GM12878 (cell line): Measurements from ENCODE around the gene LRRC45. TPM values are rescaled to one million over a fixed set of nuclear protein-coding genes. Genes with fewer than 3 reads are reported as not detected.

Experiments used
- ATAC-seq: fragments of 200-7000 bp; cut with Tn5 transposase; 3 replicates; pipeline ENCODE4 v1.9.1; 2020; ENCODE audit warnings: mild to moderate bottlenecking, moderate library complexity
- BruUV-seq: library from RNA; stranded (reverse); fragments of 400-500 nt; replicated peaks from 2 replicates; lab custom pipeline; 2021; lab: Mats Ljungman, UMichigan
- CTCF ChIA-PET: fragments of 300-600 bp; sonication (Branson Sonifier 250); formaldehyde crosslinking; extraction: SDS; loops from one replicate; lab custom pipeline; 2021; ENCODE audit warnings: inconsistent platforms; lab: Yijun Ruan, JAX
- POLR2A ChIA-PET: fragments of 350-600 bp; formaldehyde crosslinking; extraction: SDS; loops from one replicate; lab custom pipeline; 2021; ENCODE audit warnings: inconsistent platforms; lab: Charles Lee
- RAD21 ChIA-PET: fragments of 300-600 bp; sonication (Branson Sonifier 250); formaldehyde crosslinking; loops from one replicate; lab custom pipeline; 2023; ENCODE audit warnings: antibody characterized with exemption; ENCODE audit not compliant: unreplicated experiment; lab: Charles Lee
- SMC1A ChIA-PET: fragments of 300-600 bp; sonication (Branson Sonifier 250); formaldehyde crosslinking; loops from one replicate; lab custom pipeline; 2023; ENCODE audit not compliant: unreplicated experiment, uncharacterized antibody; lab: Charles Lee
- DNase-seq: peaks from one replicate; pipeline ENCODE4 v3.0.0-alpha.2; 2011; ENCODE audit warnings: low read depth, low spot score
- FAIRE-seq: peaks from 3 replicates; lab custom pipeline; 2011; peaks lifted over from hg19 to GRCh38; lab: Jason Lieb, UNC
- H2AFZ ChIP-seq: 2 replicates; pipeline ENCODE4 v1.6.0; 2011; ENCODE audit warnings: low read depth, low read length, control low read depth; ENCODE audit not compliant: control insufficient read depth
- H3K27ac ChIP-seq: 2 replicates; pipeline ENCODE4 v1.5.1; 2011; ENCODE audit warnings: control low read depth; ENCODE audit not compliant: control insufficient read depth, insufficient read depth
- H3K27me3 ChIP-seq, 2 experiments: replicated peaks in 1 of 2; 2 replicates each; pipeline versions ENCODE4 v1.6.0 to v1.6.1; 2011; ENCODE audit warnings: low read length in 1 of 2; ENCODE audit not compliant: control insufficient read depth in 2 of 2, insufficient read depth in 2 of 2
- H3K36me3 ChIP-seq, 2 experiments: 2 replicates each; pipeline ENCODE4 v1.5.1; 2011; ENCODE audit warnings: low read length in 1 of 2; ENCODE audit not compliant: control insufficient read depth in 2 of 2, insufficient read depth in 2 of 2
- H3K4me1 ChIP-seq: 2 replicates; pipeline ENCODE4 v1.6.1; 2011; ENCODE audit warnings: mild to moderate bottlenecking, low read length, moderate library complexity, mixed read lengths; ENCODE audit not compliant: control insufficient read depth, insufficient read depth
- H3K4me2 ChIP-seq: 2 replicates; pipeline ENCODE4 v1.6.0; 2011; ENCODE audit warnings: control low read depth; ENCODE audit not compliant: control insufficient read depth, insufficient read depth
- H3K4me3 ChIP-seq: fragments of 200-600 bp; sonication (generic); 2 replicates; pipeline ENCODE4 v1.5.1; 2016
- H3K79me2 ChIP-seq: 2 replicates; pipeline ENCODE4 v1.6.0; 2011; ENCODE audit warnings: low read length; ENCODE audit not compliant: control insufficient read depth, insufficient read depth
- H3K9ac ChIP-seq: 2 replicates; pipeline ENCODE4 v1.8.0; 2011; ENCODE audit warnings: low read length, control low read depth, mixed read lengths; ENCODE audit not compliant: control insufficient read depth, insufficient read depth
- H3K9me3 ChIP-seq: replicated peaks from 3 replicates; pipeline ENCODE4 v1.5.1; 2011; ENCODE audit warnings: mild to moderate bottlenecking, low read length; ENCODE audit not compliant: control insufficient read depth, insufficient read depth
- H4K20me1 ChIP-seq: 2 replicates; pipeline ENCODE4 v1.6.0; 2011; ENCODE audit not compliant: control insufficient read depth, insufficient read depth
- EED ChIP-seq: sonication (generic); IDR thresholded peaks from 2 replicates; pipeline ENCODE4 v1.6.1; 2016; ENCODE audit warnings: antibody characterized with exemption, low read depth
- GATAD2B ChIP-seq: fragments of 450-650 bp; conservative IDR thresholded peaks from 2 replicates; pipeline ENCODE4 v1.6.1; 2017; ENCODE audit warnings: low read depth, mild to moderate bottlenecking, moderate library complexity
- HDAC6 ChIP-seq: fragments of 200-600 bp; sonication (generic); IDR thresholded peaks from one replicate; pipeline ENCODE4 v1.8.0; 2017; ENCODE audit warnings: antibody characterized with exemption; ENCODE audit not compliant: unreplicated experiment
- POLR2A ChIP-seq: IDR thresholded peaks from 2 replicates; pipeline ENCODE4 v1.6.1; 2011; ENCODE audit warnings: low read depth, mild to moderate bottlenecking, low read length
- SMARCA5 ChIP-seq: fragments of 450-650 bp; IDR thresholded peaks from 2 replicates; pipeline ENCODE4 v1.6.1; 2017; ENCODE audit warnings: mild to moderate bottlenecking
- ZNF207 ChIP-seq: fragments of 450-650 bp; IDR thresholded peaks from 2 replicates; pipeline ENCODE4 v1.6.1; 2014; ENCODE audit warnings: antibody characterized with exemption, mild to moderate bottlenecking, borderline replicate concordance
- ZNF384 ChIP-seq: IDR thresholded peaks from 2 replicates; pipeline ENCODE4 v1.6.1; 2012; ENCODE audit warnings: low read depth, mild to moderate bottlenecking, low read length, improper control_type of control experiment, borderline replicate concordance
- WGBS: methylation state at CpG from one replicate; pipeline ENCODE4 v1.1.6; 2016; ENCODE audit warnings: low lambda C conversion rate; ENCODE audit not compliant: insufficient replicate concordance, insufficient coverage; ENCODE audit errors: missing lambda C conversion rate; 5-methylcytosine and 5-hydroxymethylcytosine counted together
- in situ Hi-C: fragments of 300-500 bp; cut with MboI; formaldehyde crosslinking; loops from 9 replicates; pipeline ENCODE4 v1.14.3; 2018; ENCODE audit warnings: mixed read lengths
- intact Hi-C: fragments of 100-400 bp; cut with micrococcal nuclease; formaldehyde crosslinking; loops from one replicate; pipeline ENCODE4 v1.14.2; 2022; ENCODE audit not compliant: unreplicated experiment
- polyA plus RNA-seq, 11 experiments: library from polyadenylated mRNA; depleted of rRNA in 4 of 11; unstranded in 6 of 11; stranded (reverse) in 5 of 11; fragments of >200 nt; fragmentation: Nextera tagmentation in 4 of 11; fragmentation: Illumina TruSeq in 1 of 11; extraction: Ambion mirVana in 4 of 11; extraction: Trizol in 1 of 11; gene quantifications; 1 replicate in 1 of 11; 2 replicates in 10 of 11; pipeline versions ENCODE4 v1.2.1 to v1.2.3, GENCODE V29; 2011 to 2016; ENCODE audit warnings: inconsistent platforms in 2 of 11, missing spikeins in 2 of 11, low read depth in 1 of 11
- total RNA-seq, 4 experiments: library from RNA; depleted of rRNA in 3 of 4; stranded (reverse); fragments of >200 nt in 3 of 4; fragmentation: Illumina TruSeq in 1 of 4; extraction: Trizol in 1 of 4; gene quantifications; 2 replicates each; pipeline versions ENCODE4 v1.2.1 to v1.2.3, GENCODE V29; 2013 to 2021
- TF ChIP-seq, protein P1 (sequence below): fragments of 450-650 bp; IDR thresholded peaks from 2 replicates; pipeline ENCODE4 v1.6.1; 2016; ENCODE audit warnings: mild to moderate bottlenecking, moderate library complexity, borderline replicate concordance
- TF ChIP-seq, protein P2 (sequence below): IDR thresholded peaks from 2 replicates; pipeline ENCODE4 v1.6.1; 2012; ENCODE audit warnings: improper control_type of control experiment, low read depth, low read length; ENCODE audit not compliant: insufficient replicate concordance

The LRRC45 gene
- total and polyA plus RNA-seq, 10 of the 15 experiments (the other 5 are each of a cell fraction or from before 2014, with no cell fraction given) = 0.03 to 27.7 (median 10.4) TPM

DNA sequence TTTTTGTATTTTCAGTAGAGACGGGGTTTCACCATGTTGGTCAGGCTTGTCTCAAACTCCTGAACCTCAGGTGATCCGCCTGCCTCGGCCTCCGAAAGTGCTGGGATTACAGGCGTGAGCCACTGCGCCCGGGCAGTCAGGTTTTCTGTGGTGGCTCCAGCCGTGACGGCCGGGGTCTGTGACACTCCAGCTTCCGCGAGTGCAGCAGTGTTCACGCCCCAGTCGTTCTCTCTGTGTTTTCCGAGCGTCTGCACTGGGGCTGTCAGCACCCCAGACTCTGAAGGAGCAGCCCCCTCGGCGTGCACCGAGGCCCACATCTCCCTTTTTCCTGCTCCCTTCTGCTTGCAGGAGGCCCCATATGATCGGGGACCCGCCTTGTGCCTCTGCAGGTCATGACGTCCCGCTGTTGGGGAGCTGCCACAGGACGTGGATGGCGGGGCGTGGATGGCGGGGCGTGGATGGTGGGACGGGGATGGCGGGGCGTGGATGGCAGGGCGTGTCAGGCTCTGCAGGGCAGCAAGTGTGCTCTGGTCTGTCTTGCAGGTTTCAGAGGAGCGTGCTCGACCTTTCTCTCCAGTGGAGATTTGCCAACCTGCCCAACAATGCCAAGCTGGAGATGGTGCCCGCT, 40.0 kb upstream of the LRRC45 start:
- in situ Hi-C loops (no loop called here), intact Hi-C loops (no loop called here)
- TF ChIP-seq ZNF384 (no peak), SMARCA5 (no peak), EED (no peak), GATAD2B (no peak), ZNF207 (no peak), POLR2A (no peak), HDAC6 (no peak)
- TF ChIP-seq, protein P1, sequence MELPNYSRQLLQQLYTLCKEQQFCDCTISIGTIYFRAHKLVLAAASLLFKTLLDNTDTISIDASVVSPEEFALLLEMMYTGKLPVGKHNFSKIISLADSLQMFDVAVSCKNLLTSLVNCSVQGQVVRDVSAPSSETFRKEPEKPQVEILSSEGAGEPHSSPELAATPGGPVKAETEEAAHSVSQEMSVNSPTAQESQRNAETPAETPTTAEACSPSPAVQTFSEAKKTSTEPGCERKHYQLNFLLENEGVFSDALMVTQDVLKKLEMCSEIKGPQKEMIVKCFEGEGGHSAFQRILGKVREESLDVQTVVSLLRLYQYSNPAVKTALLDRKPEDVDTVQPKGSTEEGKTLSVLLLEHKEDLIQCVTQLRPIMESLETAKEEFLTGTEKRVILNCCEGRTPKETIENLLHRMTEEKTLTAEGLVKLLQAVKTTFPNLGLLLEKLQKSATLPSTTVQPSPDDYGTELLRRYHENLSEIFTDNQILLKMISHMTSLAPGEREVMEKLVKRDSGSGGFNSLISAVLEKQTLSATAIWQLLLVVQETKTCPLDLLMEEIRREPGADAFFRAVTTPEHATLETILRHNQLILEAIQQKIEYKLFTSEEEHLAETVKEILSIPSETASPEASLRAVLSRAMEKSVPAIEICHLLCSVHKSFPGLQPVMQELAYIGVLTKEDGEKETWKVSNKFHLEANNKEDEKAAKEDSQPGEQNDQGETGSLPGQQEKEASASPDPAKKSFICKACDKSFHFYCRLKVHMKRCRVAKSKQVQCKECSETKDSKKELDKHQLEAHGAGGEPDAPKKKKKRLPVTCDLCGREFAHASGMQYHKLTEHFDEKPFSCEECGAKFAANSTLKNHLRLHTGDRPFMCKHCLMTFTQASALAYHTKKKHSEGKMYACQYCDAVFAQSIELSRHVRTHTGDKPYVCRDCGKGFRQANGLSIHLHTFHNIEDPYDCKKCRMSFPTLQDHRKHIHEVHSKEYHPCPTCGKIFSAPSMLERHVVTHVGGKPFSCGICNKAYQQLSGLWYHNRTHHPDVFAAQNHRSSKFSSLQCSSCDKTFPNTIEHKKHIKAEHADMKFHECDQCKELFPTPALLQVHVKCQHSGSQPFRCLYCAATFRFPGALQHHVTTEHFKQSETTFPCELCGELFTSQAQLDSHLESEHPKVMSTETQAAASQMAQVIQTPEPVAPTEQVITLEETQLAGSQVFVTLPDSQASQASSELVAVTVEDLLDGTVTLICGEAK = no peak
- TF ChIP-seq, protein P2, sequence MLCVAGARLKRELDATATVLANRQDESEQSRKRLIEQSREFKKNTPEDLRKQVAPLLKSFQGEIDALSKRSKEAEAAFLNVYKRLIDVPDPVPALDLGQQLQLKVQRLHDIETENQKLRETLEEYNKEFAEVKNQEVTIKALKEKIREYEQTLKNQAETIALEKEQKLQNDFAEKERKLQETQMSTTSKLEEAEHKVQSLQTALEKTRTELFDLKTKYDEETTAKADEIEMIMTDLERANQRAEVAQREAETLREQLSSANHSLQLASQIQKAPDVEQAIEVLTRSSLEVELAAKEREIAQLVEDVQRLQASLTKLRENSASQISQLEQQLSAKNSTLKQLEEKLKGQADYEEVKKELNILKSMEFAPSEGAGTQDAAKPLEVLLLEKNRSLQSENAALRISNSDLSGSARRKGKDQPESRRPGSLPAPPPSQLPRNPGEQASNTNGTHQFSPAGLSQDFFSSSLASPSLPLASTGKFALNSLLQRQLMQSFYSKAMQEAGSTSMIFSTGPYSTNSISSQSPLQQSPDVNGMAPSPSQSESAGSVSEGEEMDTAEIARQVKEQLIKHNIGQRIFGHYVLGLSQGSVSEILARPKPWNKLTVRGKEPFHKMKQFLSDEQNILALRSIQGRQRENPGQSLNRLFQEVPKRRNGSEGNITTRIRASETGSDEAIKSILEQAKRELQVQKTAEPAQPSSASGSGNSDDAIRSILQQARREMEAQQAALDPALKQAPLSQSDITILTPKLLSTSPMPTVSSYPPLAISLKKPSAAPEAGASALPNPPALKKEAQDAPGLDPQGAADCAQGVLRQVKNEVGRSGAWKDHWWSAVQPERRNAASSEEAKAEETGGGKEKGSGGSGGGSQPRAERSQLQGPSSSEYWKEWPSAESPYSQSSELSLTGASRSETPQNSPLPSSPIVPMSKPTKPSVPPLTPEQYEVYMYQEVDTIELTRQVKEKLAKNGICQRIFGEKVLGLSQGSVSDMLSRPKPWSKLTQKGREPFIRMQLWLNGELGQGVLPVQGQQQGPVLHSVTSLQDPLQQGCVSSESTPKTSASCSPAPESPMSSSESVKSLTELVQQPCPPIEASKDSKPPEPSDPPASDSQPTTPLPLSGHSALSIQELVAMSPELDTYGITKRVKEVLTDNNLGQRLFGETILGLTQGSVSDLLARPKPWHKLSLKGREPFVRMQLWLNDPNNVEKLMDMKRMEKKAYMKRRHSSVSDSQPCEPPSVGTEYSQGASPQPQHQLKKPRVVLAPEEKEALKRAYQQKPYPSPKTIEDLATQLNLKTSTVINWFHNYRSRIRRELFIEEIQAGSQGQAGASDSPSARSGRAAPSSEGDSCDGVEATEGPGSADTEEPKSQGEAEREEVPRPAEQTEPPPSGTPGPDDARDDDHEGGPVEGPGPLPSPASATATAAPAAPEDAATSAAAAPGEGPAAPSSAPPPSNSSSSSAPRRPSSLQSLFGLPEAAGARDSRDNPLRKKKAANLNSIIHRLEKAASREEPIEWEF = no peak
- Histone ChIP-seq H4K20me1 (no peaks in the 10 kb centered on the region), H2AFZ (no peak overlapping the region), H3K9me3 (no peaks in the 10 kb centered on the region), H3K4me1 (peaks cover 7% of the 10 kb centered on the region), H3K27ac (no peak overlapping the region), H3K79me2 (no peaks in the 10 kb centered on the region), H3K36me3 (peaks cover 3 to 10% of the 10 kb centered on the region in 2 experiments; a peak in 3 of 4 replicates), H3K27me3 (no peaks in the 10 kb centered on the region), H3K9ac (no peak overlapping the region), H3K4me2 (no peak overlapping the region), H3K4me3 (no peak overlapping the region)
- BruUV-seq = no TSS peak
- ChIA-PET CTCF (no interaction called here), POLR2A (no interaction called here), RAD21 (no interaction called here), SMC1A (no interaction called here)
- DNase-seq = no peak
- no peak for ATAC-seq
- no peak for FAIRE-seq
- 93% methylated on average over 27 of the region's 35 CpGs for WGBS
